Dermis microvascular lymphatic vessel endothelial cell (primary cell): ENCODE measurements around the gene ALG1L2. TPM values are rescaled to one million over a fixed set of nuclear protein-coding genes. Genes with fewer than 3 reads are reported as not detected.
"Not testable (repeated sequence)": the region's sequence is repeated elsewhere in the genome, so short reads cannot be mapped to it uniquely, and the experiment has no call there.

Experiments used
- DNase-seq, 2 donors: peaks; one replicate each; pipeline versions ENCODE4 v3.0.0 to v3.0.0-alpha.2; 2010; ENCODE audit warnings: low read depth in 2 of 2
- total RNA-seq: library from RNA; depleted of rRNA; stranded (reverse); fragments of >200 nt; gene quantifications from 2 replicates; pipeline ENCODE4 v1.2.1, GENCODE V29; 2014

Gene ALG1L2
- total RNA-seq, 1 donor from 2014 or later = 0.13 TPM

DNA sequence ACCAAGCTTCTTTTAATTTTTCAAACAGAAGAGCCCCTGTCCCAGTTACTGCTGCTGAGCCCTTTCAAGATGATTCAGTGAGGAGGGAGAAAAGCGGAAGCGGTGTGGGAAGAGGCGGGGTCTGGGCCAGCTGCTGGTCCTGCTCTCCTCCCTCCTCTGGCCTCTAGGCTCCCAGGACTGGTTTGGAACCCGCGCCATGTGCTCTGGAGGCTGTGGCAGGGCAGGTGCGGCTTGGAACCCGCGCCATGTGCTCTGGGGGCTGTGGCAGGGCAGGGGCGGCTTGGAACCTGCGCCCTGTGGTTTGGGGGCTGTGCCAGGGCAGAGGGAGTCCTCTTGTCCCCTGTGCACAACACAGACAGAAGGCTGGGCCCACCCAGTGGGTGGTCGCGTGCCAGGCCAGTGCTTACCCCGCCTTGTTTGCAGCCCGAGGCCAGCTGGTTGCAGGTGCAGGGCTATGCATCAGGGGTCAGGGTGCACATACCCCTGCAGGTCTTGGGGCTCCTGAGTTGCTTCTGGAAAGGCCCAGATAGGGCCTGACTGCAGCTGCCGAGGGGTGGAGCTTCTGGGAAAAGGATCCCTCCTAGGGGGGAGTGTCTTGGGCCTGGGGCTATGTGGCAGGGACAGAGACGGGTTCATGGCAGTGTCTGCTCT lies 12.2 kb downstream of the ALG1L2 start:
- DNase-seq = no peak

DNA sequence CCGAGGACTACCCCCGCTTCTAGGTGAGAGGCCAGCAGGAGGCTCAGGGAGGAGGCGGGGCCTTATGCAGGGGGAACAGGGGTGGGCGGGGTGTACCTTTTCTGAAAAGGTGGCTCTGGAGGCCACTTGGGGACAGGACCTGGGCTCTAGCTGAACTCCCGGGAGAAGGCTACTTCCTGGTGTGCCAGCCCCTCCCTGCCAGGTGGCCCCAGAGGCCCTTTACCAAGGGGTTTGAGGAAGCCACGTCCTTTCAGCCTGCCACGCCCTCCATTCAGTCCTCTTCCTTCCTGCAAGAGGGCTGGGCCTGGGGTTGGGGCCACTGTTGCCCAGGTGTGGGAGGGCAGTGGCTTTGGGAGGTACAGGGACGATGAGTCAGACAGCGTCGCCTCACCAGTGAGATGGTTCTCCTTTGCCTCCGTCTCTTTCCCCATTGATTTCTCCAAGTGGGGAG lies 12.9 kb downstream of the ALG1L2 start:
- DNase-seq = not testable (repeated sequence)

DNA sequence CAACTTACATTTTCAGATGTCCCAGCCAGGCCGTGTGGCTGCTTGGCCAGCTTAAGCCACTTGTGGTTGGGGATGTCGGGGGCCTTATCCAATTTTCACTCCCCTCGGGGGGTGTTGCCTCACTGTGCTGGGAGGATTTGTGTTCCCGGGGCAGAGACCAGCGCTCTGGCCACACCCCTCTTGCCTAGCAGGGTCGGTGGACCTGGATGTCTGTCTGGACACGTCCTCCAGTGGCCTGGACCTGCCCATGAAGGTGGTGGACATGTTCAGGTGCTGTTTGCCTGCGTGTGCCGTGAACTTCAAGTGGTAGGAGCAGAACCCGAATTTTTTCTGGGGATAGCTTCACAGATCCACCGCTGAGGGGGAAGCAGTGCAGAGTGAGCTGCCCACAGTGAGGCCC lies 14.2 kb downstream of the ALG1L2 start:
- not testable (repeated sequence) for DNase-seq

DNA sequence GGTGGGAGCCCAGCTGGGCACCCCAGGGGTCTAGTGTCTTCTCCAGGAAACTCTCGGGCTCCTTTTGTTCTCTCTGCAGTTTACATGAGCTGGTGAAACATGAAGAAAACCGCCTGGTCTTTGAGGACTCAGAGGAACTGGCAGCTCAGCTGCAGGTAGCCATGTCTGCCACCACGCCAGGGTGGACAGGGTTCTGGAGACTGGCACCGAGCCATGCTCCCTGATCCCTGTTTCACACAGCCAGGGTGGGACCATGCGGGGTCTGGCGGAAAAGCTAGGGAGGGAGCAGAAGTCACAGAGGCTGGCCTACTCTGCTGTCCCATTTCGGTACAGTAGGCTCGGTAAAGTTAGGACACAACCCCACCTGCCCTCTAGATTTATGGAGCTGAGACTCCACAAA lies 15.5 kb downstream of the ALG1L2 start:
- DNase-seq = not testable (repeated sequence)

DNA sequence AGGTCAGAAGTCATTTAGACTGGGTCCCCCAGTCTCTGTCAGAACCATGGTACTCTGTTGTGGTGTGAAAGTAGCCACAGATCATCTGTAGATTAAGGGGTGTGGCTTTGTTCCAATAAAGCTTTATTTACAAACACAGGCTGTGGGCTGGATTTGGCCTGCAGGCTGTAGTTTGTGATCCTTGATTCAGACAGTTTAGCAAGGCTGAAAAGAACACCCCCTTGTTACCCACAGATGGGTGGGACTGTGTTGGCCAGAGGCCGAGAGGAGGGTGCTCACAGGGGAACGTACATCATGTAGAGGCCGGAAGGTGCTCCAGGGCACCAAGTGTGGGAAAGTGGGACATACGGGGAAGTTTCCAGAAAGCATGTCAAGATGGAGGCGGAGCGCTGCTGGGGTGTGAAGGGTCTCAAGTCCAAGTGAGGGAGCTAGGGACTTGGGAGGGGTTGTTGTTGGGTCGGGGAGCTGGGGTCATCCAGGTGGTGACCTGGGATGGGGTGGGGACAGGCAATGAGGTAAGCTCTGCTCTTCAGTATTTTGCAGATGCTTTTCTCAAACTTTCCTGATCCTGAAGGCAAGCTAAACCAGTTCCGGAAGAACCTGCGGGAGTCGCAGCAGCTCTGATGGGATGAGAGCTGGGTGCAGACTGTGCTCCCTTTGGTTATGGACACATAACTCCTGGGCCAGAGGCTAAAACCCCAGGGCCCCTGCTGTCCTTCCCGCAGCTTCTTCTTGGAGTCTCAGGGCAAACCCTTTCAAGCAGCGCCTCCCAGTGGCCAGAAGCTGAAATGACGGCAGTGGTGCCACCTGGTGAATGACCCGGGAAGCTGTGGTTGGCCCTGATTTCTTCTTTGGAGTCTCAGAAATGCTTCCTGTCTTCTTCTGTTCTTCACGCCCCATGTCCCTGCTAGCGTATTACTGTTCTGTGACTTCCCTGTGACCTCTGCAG lies 16.3 kb downstream of the ALG1L2 start:
- not testable (repeated sequence) for DNase-seq

DNA sequence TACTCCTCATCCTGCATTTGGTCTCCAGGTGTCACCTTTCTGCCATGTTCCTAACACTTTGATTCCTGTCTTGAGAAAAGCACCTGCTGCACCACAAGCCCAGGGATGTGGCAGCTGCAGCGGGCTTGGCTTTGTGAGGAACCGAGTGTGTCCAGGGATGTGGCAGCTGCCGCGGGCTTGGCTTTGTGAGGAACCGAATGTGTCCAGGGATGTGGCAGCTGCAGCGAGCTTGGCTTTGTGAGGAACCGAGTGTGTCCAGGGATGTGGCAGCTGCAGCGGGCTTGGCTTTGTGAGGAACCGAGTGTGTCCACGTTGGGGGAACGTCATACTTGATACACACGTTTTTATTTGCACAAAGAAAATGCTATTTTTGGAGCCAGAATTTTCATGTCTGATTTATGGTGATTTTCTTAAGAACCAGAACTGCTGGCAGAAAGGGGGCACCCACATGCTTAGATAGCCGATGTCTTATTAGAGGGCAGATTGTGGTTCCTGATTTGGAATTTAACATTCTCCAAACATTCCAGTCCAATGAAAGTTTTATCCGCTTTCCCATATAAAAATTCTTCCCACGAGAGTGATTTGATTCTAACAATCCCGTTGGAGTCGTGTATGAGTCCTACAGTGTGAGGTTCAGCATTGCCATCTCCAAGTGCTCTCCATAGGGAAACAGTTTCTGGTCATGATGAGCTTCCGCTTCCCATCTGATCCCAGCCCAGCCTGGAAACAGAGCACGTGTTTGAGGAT lies 17.2 kb downstream of the ALG1L2 start:
- not testable (repeated sequence) for DNase-seq

DNA sequence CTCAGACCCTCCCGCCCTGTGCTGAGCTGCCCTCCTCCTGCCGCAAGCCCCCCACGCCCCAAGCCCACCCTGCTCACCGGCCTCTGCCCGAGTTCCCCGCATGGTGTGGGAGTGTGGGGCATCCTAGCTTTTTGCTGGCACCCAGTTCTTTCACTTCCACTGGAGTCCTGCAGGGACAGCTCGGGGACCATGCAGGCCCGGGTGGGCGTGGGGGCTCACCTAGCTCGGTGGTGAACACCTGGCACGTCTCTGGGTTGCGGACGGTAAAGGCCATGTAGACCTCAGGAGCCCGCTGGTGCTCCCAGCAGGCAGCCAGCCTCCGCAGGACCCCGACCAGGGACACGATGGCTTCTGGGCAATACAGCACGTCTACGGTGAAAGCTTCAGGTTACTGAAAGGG lies 20.9 kb downstream of the ALG1L2 start:
- not testable (repeated sequence) for DNase-seq

DNA sequence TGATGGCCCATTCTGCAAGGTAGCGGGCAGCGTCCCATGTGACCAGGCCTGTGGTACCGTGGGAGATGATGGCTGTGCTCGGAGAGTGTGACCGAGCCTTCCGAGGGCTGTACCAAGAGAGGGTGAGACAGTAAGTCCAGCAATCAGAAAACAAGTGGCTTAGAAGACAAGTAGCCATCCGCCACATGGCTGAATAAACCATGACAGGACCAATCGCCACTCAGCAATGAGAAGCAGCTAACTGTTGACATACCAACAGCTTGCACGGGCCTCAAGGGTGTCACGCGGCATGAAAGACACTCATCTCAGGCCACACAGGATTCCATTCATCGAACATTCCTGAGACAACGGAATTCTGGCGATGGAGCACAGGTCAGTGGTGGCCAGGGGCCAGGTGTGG lies 22.6 kb downstream of the ALG1L2 start:
- DNase-seq = not testable (repeated sequence)

GRCh38 chr3:130107333-130107995 lies 25.8 kb downstream of the ALG1L2 start:
- DNase-seq = not testable (repeated sequence)

- not testable (repeated sequence) for DNase-seq
Measured at GRCh38 chr3:130108836-130109585, 27.4 kb downstream of the ALG1L2 start.

GRCh38 chr3:130110386-130111169 lies 28.9 kb downstream of the ALG1L2 start:
- DNase-seq = peak in 1 of 2 donors; percentile 19

GRCh38 chr3:130111185-130111864 lies 29.7 kb downstream of the ALG1L2 start:
- peak; percentile 96 to 98 for DNase-seq

DNA sequence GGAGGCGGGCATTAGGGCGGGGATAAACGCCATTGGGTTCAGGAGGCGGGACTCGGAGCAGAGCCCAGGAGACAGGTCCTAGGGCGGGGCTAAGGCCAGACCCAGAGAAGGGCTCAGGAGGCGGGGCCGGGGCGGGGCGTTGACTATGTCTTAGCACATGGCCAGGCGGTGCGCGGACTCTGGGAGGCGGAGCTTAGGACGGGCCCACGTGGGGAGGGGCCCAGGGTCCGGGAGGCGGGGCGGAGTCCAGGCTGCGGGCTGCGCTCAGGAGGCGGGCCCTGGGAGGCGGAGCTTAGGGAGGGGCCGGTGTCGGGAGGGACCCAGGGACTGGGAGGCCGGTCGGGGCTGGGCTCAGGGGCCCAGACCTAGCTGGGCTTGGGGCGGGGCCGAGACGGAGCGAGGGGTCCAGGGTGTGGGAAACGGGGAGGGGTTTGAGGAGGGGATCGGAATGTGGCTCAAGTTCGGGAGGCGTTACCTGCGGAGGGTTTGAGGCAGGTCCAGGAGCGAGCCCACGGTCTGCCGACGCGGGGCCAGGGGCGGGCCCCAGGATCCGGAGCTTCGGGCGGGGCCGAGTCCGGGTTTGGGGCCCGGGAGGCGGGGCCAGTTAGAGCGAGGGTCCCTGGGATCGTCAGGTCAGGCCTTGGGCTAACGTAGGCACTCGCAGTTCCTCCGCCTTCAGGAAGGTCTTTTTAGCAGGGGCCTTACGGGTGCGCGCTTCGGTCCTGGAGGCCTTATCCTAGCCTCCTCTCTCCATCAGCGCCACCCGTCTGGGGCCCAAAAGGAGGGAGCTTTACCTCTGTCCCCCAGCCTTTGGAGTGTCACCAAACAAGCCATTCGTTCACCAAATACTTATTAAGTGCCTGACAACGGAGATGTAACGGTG lies 30.5 kb downstream of the ALG1L2 start:
- peak; percentile 84 to 95 for DNase-seq

DNA sequence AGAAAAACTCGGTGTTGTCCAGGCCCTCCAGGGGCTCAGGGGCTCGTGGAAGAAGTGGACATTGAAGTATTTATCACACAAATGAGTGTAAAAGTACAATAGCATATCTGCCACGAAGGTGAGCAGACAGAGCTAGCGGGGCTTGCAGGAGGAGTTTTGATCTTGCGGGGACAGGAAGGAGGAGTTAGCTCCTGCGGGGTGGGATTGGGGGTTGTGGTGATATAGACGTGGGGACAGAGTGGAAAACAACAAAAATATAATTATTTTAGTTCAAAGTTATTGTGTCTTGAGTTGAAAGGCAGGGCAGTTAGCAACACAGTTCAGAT lies 31.1 kb downstream of the ALG1L2 start:
- DNase-seq = not testable (repeated sequence)

DNA sequence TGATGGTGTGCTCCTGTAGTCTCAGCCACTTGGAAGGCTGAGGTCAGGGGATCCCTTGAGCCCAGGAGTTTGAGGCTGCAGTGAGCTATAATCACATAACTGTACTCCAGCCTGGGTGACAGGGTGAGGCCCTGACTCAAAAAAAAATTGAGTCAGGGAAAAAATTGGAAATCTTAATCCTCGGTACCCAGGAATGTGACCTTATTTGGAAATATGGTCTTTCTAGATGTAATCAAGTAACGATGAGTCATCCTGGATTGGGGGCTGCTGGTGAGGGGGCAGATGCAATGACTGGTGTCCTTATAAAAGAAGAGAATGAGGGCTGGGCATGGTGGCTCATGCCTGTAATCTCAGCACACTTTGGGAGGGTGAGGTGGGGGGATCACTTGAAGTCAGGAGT lies 33.8 kb downstream of the ALG1L2 start:
- DNase-seq = not testable (repeated sequence)

- no peak for DNase-seq
Measured at GRCh38 chr3:130117933-130118332, 36.3 kb downstream of the ALG1L2 start.

DNA sequence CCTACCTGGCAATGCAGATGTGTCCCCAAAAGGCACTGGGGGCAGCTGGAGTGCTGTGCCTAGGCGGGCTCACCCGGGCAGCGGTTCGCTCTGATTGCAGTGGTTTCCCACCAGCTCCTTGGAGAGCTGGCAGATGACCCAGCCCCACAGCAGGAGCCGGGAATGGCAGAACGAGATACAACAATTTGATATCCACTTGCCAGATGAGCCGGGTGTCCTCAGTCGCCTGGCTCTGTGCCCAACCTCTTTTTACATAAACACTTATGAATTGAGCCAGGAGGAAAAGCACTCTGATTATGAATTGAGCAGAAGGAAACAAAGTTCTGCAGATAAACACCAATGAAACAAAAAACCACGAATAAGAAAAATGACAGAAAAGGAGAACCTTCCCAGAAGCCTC lies 38.2 kb downstream of the ALG1L2 start:
- DNase-seq = peak in 1 of 2 donors; percentile 38

GRCh38 chr3:130120291-130120690 lies 38.7 kb downstream of the ALG1L2 start:
- DNase-seq = not testable (repeated sequence)
